Activated T-helper 2 cell treated with anti-CD3 and anti-CD28 coated beads, Interferon-gamma antibody, Interleukin-2, Interleukin-4, amounts not matched to agents 10 μg/mL and 5 μg/mL and 100 μg/mL, durations not matched to agents 14 hours and 24 hours and 36 hours (primary cell): ENCODE measurements around the gene CD99. TPM values are rescaled to one million over a fixed set of nuclear protein-coding genes. Genes with fewer than 3 reads are reported as not detected.

ENCODE experiments used
- DNase-seq: peaks from one replicate; pipeline ENCODE4 v3.0.0; 2021; ENCODE audit warnings: low spot score
- H3K27ac Mint-ChIP-seq: one replicate; pipeline ENCODE4 v1.8.0; 2021; ENCODE audit warnings: mixed read lengths
- H3K27me3 Mint-ChIP-seq: one replicate; pipeline ENCODE4 v1.8.0; 2021; ENCODE audit warnings: low read depth, mixed read lengths
- H3K36me3 Mint-ChIP-seq: one replicate; pipeline ENCODE4 v1.8.0; 2021; ENCODE audit warnings: low read depth, mixed read lengths
- H3K4me1 Mint-ChIP-seq: one replicate; pipeline ENCODE4 v1.8.0; 2021; ENCODE audit warnings: low read depth, mixed read lengths
- H3K4me3 Mint-ChIP-seq: one replicate; pipeline ENCODE4 v1.8.0; 2021; ENCODE audit warnings: low read depth, mild to moderate bottlenecking, moderate library complexity, mixed read lengths
- H3K9me3 Mint-ChIP-seq: one replicate; pipeline ENCODE4 v1.8.0; 2021; ENCODE audit warnings: mixed read lengths
- intact Hi-C: fragments of 100-400 bp; cut with micrococcal nuclease; formaldehyde crosslinking; loops from one replicate; pipeline ENCODE4 v1.15.1; 2023
- total RNA-seq: library from RNA; stranded (reverse); gene quantifications from 2 replicates; pipeline ENCODE4 v1.2.3, GENCODE V29; 2022

Gene CD99
- total RNA-seq, 1 donor from 2014 or later = 290 TPM

GRCh38 chrX:2781226-2781571 is 90.1 kb downstream of the CD99 start:
- H3K9me3 Mint-ChIP-seq = no peaks in the 10 kb centered on the region
- no peak for DNase-seq
- H3K36me3 Mint-ChIP-seq = no peaks in the 10 kb centered on the region
- no peak overlapping the region for H3K27ac Mint-ChIP-seq
- H3K27me3 Mint-ChIP-seq = peaks cover 4% of the 10 kb centered on the region
- H3K4me3 Mint-ChIP-seq = no peak overlapping the region
- no peaks in the 10 kb centered on the region for H3K4me1 Mint-ChIP-seq
- intact Hi-C loops = no loop called here

DNA sequence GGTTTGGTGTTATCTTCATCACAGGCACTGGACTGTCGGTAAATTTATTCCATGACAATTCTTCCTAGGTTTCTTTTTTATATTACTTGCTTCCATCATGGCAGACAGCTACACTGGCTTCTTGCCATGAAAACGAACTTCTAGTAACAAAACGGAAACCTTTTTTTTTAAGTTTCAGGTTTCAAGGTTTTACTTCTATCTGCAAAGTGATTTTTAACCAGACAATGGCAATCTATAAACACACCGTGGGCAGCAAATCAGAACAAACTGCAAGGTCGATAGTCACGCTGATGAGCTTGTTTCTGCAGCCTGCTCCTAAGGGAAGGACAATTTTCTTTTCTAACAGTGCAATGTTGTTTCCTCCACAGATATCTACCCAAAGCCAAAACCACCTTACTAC is 90.6 kb downstream of the CD99 start:
- H3K27me3 Mint-ChIP-seq = peaks cover 4% of the 10 kb centered on the region
- no peaks in the 10 kb centered on the region for H3K4me1 Mint-ChIP-seq
- no peak overlapping the region for H3K4me3 Mint-ChIP-seq
- DNase-seq = no peak
- intact Hi-C loops = no loop called here
- no peak overlapping the region for H3K27ac Mint-ChIP-seq
- no peaks in the 10 kb centered on the region for H3K36me3 Mint-ChIP-seq
- H3K9me3 Mint-ChIP-seq = no peaks in the 10 kb centered on the region

- intact Hi-C loops = no loop called here
- no peak overlapping the region for H3K4me3 Mint-ChIP-seq
- H3K9me3 Mint-ChIP-seq = no peaks in the 10 kb centered on the region
- H3K27me3 Mint-ChIP-seq = peaks cover 2% of the 10 kb centered on the region
- H3K4me1 Mint-ChIP-seq = no peaks in the 10 kb centered on the region
- H3K36me3 Mint-ChIP-seq = no peaks in the 10 kb centered on the region
- no peak overlapping the region for H3K27ac Mint-ChIP-seq
- no peak for DNase-seq
Observed at GRCh38 chrX:2782171-2782570, 91.1 kb downstream of the CD99 start.

GRCh38 chrX:2782778-2783177 is 91.7 kb downstream of the CD99 start:
- no peak overlapping the region for H3K4me3 Mint-ChIP-seq
- no peaks in the 10 kb centered on the region for H3K9me3 Mint-ChIP-seq
- H3K27me3 Mint-ChIP-seq = peaks cover 2% of the 10 kb centered on the region
- H3K36me3 Mint-ChIP-seq = no peaks in the 10 kb centered on the region
- H3K27ac Mint-ChIP-seq = no peak overlapping the region
- no peaks in the 10 kb centered on the region for H3K4me1 Mint-ChIP-seq
- no peak for DNase-seq
- intact Hi-C loops = no loop called here

DNA sequence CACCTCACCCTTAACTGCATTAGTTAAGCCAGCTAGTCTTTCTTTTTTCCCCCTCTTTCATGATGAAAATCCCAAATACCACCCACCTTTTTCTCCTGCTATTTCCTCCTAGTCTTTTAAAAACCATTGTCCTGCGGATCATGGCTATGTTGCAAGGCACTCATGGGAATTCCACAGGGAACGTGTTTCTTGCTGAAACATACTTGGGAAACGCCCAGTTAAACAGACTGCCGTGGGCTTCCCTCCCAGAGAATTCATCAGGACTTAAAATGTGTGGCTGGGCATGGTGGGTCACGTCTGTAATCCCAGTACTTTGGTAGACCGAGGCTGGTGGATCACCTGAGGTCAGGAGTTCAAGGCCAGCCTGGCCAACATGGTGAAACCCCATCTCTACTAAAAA is 92.9 kb downstream of the CD99 start:
- H3K36me3 Mint-ChIP-seq = no peaks in the 10 kb centered on the region
- no peak overlapping the region for H3K27ac Mint-ChIP-seq
- no peaks in the 10 kb centered on the region for H3K9me3 Mint-ChIP-seq
- H3K4me3 Mint-ChIP-seq = no peak overlapping the region
- H3K27me3 Mint-ChIP-seq = no peaks in the 10 kb centered on the region
- H3K4me1 Mint-ChIP-seq = no peaks in the 10 kb centered on the region
- intact Hi-C loops = no loop called here
- DNase-seq = no peak

DNA sequence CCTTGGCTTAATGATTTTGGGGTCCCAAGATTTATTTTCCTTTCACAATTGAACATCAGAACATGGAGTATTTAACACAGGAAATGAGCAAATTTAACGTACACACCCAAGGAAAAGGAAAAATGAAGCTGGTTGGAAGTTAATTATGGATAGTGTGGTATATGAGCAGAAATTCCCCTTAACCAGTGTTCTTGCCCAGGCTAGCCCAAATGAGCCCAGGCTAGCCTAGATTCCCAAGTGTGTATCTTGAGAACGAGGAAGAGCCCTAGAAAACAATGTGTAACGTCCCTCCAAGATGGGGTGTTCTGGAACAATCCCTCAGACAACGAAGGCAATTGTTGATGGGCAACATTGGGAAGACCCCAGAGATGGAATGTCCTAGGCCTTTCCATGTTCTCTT is 94.4 kb downstream of the CD99 start:
- DNase-seq = no peak
- no peaks in the 10 kb centered on the region for H3K4me1 Mint-ChIP-seq
- no peaks in the 10 kb centered on the region for H3K36me3 Mint-ChIP-seq
- no peak overlapping the region for H3K4me3 Mint-ChIP-seq
- H3K9me3 Mint-ChIP-seq = no peaks in the 10 kb centered on the region
- H3K27ac Mint-ChIP-seq = no peak overlapping the region
- H3K27me3 Mint-ChIP-seq = no peaks in the 10 kb centered on the region
- intact Hi-C loops = no loop called here

DNA sequence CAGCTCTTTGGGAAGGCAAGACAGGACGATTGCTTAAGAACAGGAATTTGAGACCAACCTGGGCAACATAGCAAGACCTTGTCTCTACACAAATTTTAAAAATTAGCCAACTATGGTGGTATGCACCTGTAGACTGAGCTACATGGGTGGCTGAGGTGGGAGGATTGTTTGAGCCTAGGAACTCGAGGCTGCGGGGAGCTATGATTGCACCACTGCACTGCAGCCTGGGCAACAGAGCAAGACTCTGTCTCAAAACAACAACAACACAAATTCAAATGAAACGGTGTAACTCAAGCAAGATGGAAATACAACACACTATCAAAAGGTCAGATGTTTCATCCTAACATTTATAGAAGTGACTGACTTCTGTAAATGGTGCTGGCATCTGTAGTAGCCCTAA is 97.9 kb downstream of the CD99 start:
- Mint-ChIP-seq H3K36me3 (no peaks in the 10 kb centered on the region), H3K9me3 (no peaks in the 10 kb centered on the region), H3K27me3 (no peaks in the 10 kb centered on the region), H3K4me1 (no peaks in the 10 kb centered on the region), H3K4me3 (no peak overlapping the region), H3K27ac (no peak overlapping the region)
- intact Hi-C loops = no loop called here
- DNase-seq = no peak

DNA sequence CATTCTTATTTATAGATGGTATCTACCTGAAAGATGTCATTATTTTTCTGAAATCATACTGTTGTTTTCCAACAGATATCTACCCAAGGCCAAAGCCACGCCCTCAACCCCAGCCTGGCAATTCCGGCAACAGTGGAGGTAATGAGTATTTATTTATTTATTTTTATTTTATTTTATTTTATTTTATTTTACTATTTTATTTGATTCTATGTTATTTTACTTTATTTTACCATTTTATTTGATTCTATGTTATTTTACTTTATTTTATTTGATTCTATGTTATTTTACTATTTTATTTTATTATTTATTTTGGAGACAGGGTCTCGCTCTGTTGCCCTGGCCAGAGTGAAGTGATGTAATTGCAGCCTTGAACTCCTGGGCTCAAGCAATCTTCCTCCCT is 98.5 kb downstream of the CD99 start:
- DNase-seq = no peak
- no peaks in the 10 kb centered on the region for H3K4me1 Mint-ChIP-seq
- intact Hi-C loops = no loop called here
- no peaks in the 10 kb centered on the region for H3K9me3 Mint-ChIP-seq
- H3K4me3 Mint-ChIP-seq = no peak overlapping the region
- no peak overlapping the region for H3K27ac Mint-ChIP-seq
- peaks cover 2% of the 10 kb centered on the region for H3K27me3 Mint-ChIP-seq
- no peaks in the 10 kb centered on the region for H3K36me3 Mint-ChIP-seq

Other genes starting within 250 kb of the CD99 start
- 26.1 and 26.4 TPM in 2 replicates for gene DHRSX, start 190.3 kb upstream of the CD99 start, total RNA-seq
- gene ZBED1, start 190.3 kb upstream of the CD99 start, total RNA-seq = 37.3 and 43.1 TPM in 2 replicates
- not detected in 2 replicates for gene XG, start 60.7 kb downstream of the CD99 start, total RNA-seq
- not detected in 2 replicates for gene GYG2, start 137.6 kb downstream of the CD99 start, total RNA-seq
- gene ARSD, start 238.0 kb downstream of the CD99 start, total RNA-seq = 1.7 and 2.1 TPM in 2 replicates